Thyroid gland (tissue), 4 donors: ENCODE measurements around the gene DTNBP1. TPM values are rescaled to one million over a fixed set of nuclear protein-coding genes. Genes with fewer than 3 reads are reported as not detected.

ENCODE experiments used
- DNase-seq, 2 donors: peaks; one replicate each; pipeline ENCODE4 v3.0.0-alpha.2; 2019
- H3K27ac ChIP-seq, 3 donors: fragments of 200-600 bp; sonication (generic); 1 replicate in 2 of 3; 2 replicates in 1 of 3; pipeline ENCODE4 v1.5.1; 2016 to 2019; ENCODE audit warnings: mild to moderate bottlenecking in 1 of 3, moderate library complexity in 1 of 3
- H3K27me3 ChIP-seq: fragments of 200-600 bp; sonication (generic); one replicate; pipeline ENCODE4 v1.5.1; 2019
- H3K36me3 ChIP-seq, 2 donors: fragments of 200-600 bp; sonication (generic); one replicate each; pipeline ENCODE4 v1.5.1; 2016 to 2019
- H3K4me1 ChIP-seq, 2 donors: fragments of 200-600 bp; sonication (generic); one replicate each; pipeline ENCODE4 v1.5.1; 2017 to 2019
- H3K4me3 ChIP-seq, 3 donors: fragments of 200-600 bp; sonication (generic); replicated peaks in 1 of 3; 1 replicate in 2 of 3; 2 replicates in 1 of 3; pipeline ENCODE4 v1.5.1; 2016; ENCODE audit warnings: mild to moderate bottlenecking in 1 of 3
- H3K9me3 ChIP-seq: fragments of 200-600 bp; sonication (generic); one replicate; pipeline ENCODE4 v1.5.1; 2017
- POLR2A ChIP-seq, 2 donors: fragments of 450-650 bp; IDR thresholded peaks; one replicate each; pipeline ENCODE4 v1.6.1; 2017; ENCODE audit warnings: antibody characterized with exemption in 2 of 2, mild to moderate bottlenecking in 2 of 2, moderate library complexity in 1 of 2
- WGBS, 2 donors: methylation state at CpG; one replicate each; pipeline ENCODE4 v1.1.5; 2017; 5-methylcytosine and 5-hydroxymethylcytosine counted together
- intact Hi-C: fragments of 100-400 bp; cut with DNase I; formaldehyde crosslinking; loops from one replicate; pipeline ENCODE4 v1.15.1; 2023
- total RNA-seq, 4 donors: library from RNA; depleted of rRNA; stranded (reverse); fragments of >200 nt; gene quantifications; one replicate each; pipeline ENCODE4 v1.2.3, GENCODE V29; 2016
- TF ChIP-seq, protein P1 (sequence below), 6 experiments: fragments of 200-600 bp in 3 of 6; fragments of 450-650 bp in 3 of 6; sonication (generic) in 3 of 6; IDR thresholded peaks; one replicate each; pipeline ENCODE4 v1.5.1; 2016 to 2019; ENCODE audit warnings: antibody characterized with exemption in 6 of 6, mild to moderate bottlenecking in 2 of 6, inconsistent platforms in 1 of 6, moderate library complexity in 1 of 6

DTNBP1 gene
- total RNA-seq, 4 donors from 2014 or later, result 10.3 to 19.2 (median 12.2) TPM

- Histone ChIP-seq H3K9me3 (no peaks in the 10 kb centered on the region), H3K36me3 (no peaks in the 10 kb centered on the region), H3K4me1 (peaks cover 13 to 29% of the 10 kb centered on the region in 2 donors), H3K27me3 (no peaks in the 10 kb centered on the region), H3K27ac (no peak overlapping the region), H3K4me3 (no peak overlapping the region)
- DNase-seq, result no peak
- intact Hi-C loops, result no loop called here
- TF ChIP-seq POLR2A (IDR thresholded peaks at IDR 0.05), result no peak
- TF ChIP-seq, protein P1, sequence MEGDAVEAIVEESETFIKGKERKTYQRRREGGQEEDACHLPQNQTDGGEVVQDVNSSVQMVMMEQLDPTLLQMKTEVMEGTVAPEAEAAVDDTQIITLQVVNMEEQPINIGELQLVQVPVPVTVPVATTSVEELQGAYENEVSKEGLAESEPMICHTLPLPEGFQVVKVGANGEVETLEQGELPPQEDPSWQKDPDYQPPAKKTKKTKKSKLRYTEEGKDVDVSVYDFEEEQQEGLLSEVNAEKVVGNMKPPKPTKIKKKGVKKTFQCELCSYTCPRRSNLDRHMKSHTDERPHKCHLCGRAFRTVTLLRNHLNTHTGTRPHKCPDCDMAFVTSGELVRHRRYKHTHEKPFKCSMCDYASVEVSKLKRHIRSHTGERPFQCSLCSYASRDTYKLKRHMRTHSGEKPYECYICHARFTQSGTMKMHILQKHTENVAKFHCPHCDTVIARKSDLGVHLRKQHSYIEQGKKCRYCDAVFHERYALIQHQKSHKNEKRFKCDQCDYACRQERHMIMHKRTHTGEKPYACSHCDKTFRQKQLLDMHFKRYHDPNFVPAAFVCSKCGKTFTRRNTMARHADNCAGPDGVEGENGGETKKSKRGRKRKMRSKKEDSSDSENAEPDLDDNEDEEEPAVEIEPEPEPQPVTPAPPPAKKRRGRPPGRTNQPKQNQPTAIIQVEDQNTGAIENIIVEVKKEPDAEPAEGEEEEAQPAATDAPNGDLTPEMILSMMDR (IDR thresholded peaks at IDR 0.05), result no peak
- 97 to 100% methylated on average over 1 of the region's 1 CpG for WGBS, 2 donors
These were observed 106.1 kb downstream of the DTNBP1 start for GRCh38 chr6:15556711-15557110.

- no peak for DNase-seq
- no peak for TF ChIP-seq POLR2A (IDR thresholded peaks at IDR 0.05)
- TF ChIP-seq, protein P1 (IDR thresholded peaks at IDR 0.05), result no peak
- no peak overlapping the region for H3K4me3 ChIP-seq
- intact Hi-C loops, result no loop called here
- peaks cover 12 to 35% of the 10 kb centered on the region in 2 donors for H3K4me1 ChIP-seq
- H3K36me3 ChIP-seq, result no peaks in the 10 kb centered on the region
- H3K27ac ChIP-seq, result no peak overlapping the region
- H3K9me3 ChIP-seq, result no peaks in the 10 kb centered on the region
- 89 to 91% methylated on average over 5 of the region's 5 CpGs for WGBS, 2 donors
- no peaks in the 10 kb centered on the region for H3K27me3 ChIP-seq
These were observed 107.5 kb downstream of the DTNBP1 start for GRCh38 chr6:15555101-15556038.

- Histone ChIP-seq H3K9me3 (no peaks in the 10 kb centered on the region), H3K4me1 (peaks cover 11 to 32% of the 10 kb centered on the region in 2 donors), H3K27me3 (no peaks in the 10 kb centered on the region), H3K36me3 (no peaks in the 10 kb centered on the region), H3K4me3 (no peak overlapping the region), H3K27ac (no peak overlapping the region)
- DNase-seq, result no peak
- intact Hi-C loops, result no loop called here
- TF ChIP-seq, protein P1 (IDR thresholded peaks at IDR 0.05), result no peak
- no peak for TF ChIP-seq POLR2A (IDR thresholded peaks at IDR 0.05)
- 96 to 98% methylated on average over 6 of the region's 6 CpGs for WGBS, 2 donors
These were observed 108.1 kb downstream of the DTNBP1 start for GRCh38 chr6:15554728-15555100.

- no peaks in the 10 kb centered on the region for H3K27me3 ChIP-seq
- intact Hi-C loops, result no loop called here
- DNase-seq, result no peak
- 84 to 96% methylated on average over 4 of the region's 4 CpGs for WGBS, 2 donors
- H3K27ac ChIP-seq, result no peak overlapping the region
- peaks cover 11 to 32% of the 10 kb centered on the region in 2 donors for H3K4me1 ChIP-seq
- no peak overlapping the region for H3K4me3 ChIP-seq
- H3K36me3 ChIP-seq, result no peaks in the 10 kb centered on the region
- no peak for TF ChIP-seq POLR2A (IDR thresholded peaks at IDR 0.05)
- TF ChIP-seq, protein P1 (IDR thresholded peaks at IDR 0.05), result no peak
- H3K9me3 ChIP-seq, result no peaks in the 10 kb centered on the region
These were observed 109.0 kb downstream of the DTNBP1 start for GRCh38 chr6:15553736-15554294.

- no peak overlapping the region for H3K27ac ChIP-seq
- intact Hi-C loops, result no loop called here
- H3K36me3 ChIP-seq, result no peaks in the 10 kb centered on the region
- WGBS, 2 donors, result 95 to 97% methylated on average over 2 of the region's 2 CpGs
- DNase-seq, result no peak
- H3K4me3 ChIP-seq, result no peak overlapping the region
- peaks cover 11 to 32% of the 10 kb centered on the region in 2 donors for H3K4me1 ChIP-seq
- H3K9me3 ChIP-seq, result no peaks in the 10 kb centered on the region
- no peak for TF ChIP-seq POLR2A (IDR thresholded peaks at IDR 0.05)
- TF ChIP-seq, protein P1 (IDR thresholded peaks at IDR 0.05), result no peak
- no peaks in the 10 kb centered on the region for H3K27me3 ChIP-seq
These were observed 109.8 kb downstream of the DTNBP1 start for GRCh38 chr6:15553031-15553430.
